Nephron progenitor cell (in vitro differentiated cells): Measurements from ENCODE around the gene NSUN4.

Source experiments
- DNase-seq: peaks from one replicate; pipeline ENCODE4 v3.0.0; 2021
- H3K27ac Mint-ChIP-seq: 2 replicates; pipeline ENCODE4 v1.8.0; 2021; ENCODE audit warnings: mild to moderate bottlenecking, moderate library complexity, mixed read lengths
- H3K27me3 Mint-ChIP-seq: 2 replicates; pipeline ENCODE4 v1.8.0; 2021; ENCODE audit warnings: mild to moderate bottlenecking, low read depth, mixed read lengths; ENCODE audit not compliant: poor library complexity
- H3K36me3 Mint-ChIP-seq: 2 replicates; pipeline ENCODE4 v1.8.0; 2021; ENCODE audit warnings: low read depth, mixed read lengths
- H3K4me1 Mint-ChIP-seq: 2 replicates; pipeline ENCODE4 v1.8.0; 2021; ENCODE audit warnings: mixed read lengths
- H3K4me3 Mint-ChIP-seq: 2 replicates; pipeline ENCODE4 v1.8.0; 2021; ENCODE audit warnings: mild to moderate bottlenecking, moderate library complexity, mixed read lengths
- H3K9me3 Mint-ChIP-seq: 2 replicates; pipeline ENCODE4 v1.8.0; 2021; ENCODE audit warnings: mild to moderate bottlenecking, moderate library complexity, mixed read lengths
- CTCF ChIP-seq: fragments of 200-600 bp; sonication (generic); IDR thresholded peaks from 2 replicates; pipeline ENCODE4 v1.5.0; 2021; ENCODE audit warnings: antibody characterized with exemption

Gene NSUN4

GRCh38 chr1:46396441-46397398 lies 56.1 kb downstream of the NSUN4 start:
- H3K9me3 Mint-ChIP-seq, result peaks cover 27% of the 10 kb centered on the region
- H3K27me3 Mint-ChIP-seq, result peaks cover 84% of the 10 kb centered on the region
- H3K4me1 Mint-ChIP-seq, result peaks cover 58% of the 10 kb centered on the region
- no peak overlapping the region for H3K4me3 Mint-ChIP-seq
- H3K27ac Mint-ChIP-seq, result no peak overlapping the region
- TF ChIP-seq CTCF, result no peak
- peaks cover 16% of the 10 kb centered on the region for H3K36me3 Mint-ChIP-seq
- no peak for DNase-seq

- TF ChIP-seq CTCF, result no peak
- H3K4me3 Mint-ChIP-seq, result no peak overlapping the region
- peaks cover 70% of the 10 kb centered on the region for H3K27me3 Mint-ChIP-seq
Measured at GRCh38 chr1:46399307-46399706, 58.7 kb downstream of the NSUN4 start.

DNA sequence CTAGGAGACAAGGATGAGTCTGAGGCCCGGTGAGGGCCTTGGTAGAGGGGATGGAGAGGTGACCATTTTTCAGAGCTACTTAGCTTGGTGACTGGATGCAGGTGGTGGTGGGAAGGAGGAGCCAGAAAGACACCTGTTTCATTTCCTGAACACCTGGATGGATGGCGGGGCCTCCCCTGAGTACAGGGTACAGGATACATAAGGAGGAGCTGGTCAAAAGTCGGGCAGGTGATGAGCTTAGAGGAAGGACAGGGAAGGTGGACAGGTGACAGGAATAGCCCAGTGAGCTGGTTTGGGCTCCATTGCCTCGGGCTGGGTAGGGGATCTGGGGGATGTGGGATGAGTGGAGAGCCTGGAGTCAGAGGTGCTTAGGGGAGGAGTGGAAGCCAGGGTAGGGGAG lies 59.8 kb downstream of the NSUN4 start:
- TF ChIP-seq CTCF, result no peak
- DNase-seq, result no peak
- Mint-ChIP-seq H3K4me3 (no peak overlapping the region), H3K4me1 (peaks cover 30% of the 10 kb centered on the region), H3K27ac (no peak overlapping the region), H3K9me3 (no peaks in the 10 kb centered on the region), H3K27me3 (peaks cover 59% of the 10 kb centered on the region), H3K36me3 (no peaks in the 10 kb centered on the region)

More at GRCh38 chr1:46399307-46399706, 58.7 kb downstream of the NSUN4 start:
- peaks cover 4% of the 10 kb centered on the region for H3K9me3 Mint-ChIP-seq
- H3K36me3 Mint-ChIP-seq, result no peaks in the 10 kb centered on the region
- DNase-seq, result no peak
- H3K27ac Mint-ChIP-seq, result no peak overlapping the region
- peaks cover 42% of the 10 kb centered on the region for H3K4me1 Mint-ChIP-seq

GRCh38 chr1:46401154-46401913 lies 60.7 kb downstream of the NSUN4 start:
- no peak overlapping the region for H3K4me3 Mint-ChIP-seq
- no peaks in the 10 kb centered on the region for H3K9me3 Mint-ChIP-seq
- no peak for DNase-seq
- H3K4me1 Mint-ChIP-seq, result peaks cover 21% of the 10 kb centered on the region
- H3K27me3 Mint-ChIP-seq, result peaks cover 50% of the 10 kb centered on the region
- no peak for TF ChIP-seq CTCF
- H3K36me3 Mint-ChIP-seq, result no peaks in the 10 kb centered on the region
- no peak overlapping the region for H3K27ac Mint-ChIP-seq

DNA sequence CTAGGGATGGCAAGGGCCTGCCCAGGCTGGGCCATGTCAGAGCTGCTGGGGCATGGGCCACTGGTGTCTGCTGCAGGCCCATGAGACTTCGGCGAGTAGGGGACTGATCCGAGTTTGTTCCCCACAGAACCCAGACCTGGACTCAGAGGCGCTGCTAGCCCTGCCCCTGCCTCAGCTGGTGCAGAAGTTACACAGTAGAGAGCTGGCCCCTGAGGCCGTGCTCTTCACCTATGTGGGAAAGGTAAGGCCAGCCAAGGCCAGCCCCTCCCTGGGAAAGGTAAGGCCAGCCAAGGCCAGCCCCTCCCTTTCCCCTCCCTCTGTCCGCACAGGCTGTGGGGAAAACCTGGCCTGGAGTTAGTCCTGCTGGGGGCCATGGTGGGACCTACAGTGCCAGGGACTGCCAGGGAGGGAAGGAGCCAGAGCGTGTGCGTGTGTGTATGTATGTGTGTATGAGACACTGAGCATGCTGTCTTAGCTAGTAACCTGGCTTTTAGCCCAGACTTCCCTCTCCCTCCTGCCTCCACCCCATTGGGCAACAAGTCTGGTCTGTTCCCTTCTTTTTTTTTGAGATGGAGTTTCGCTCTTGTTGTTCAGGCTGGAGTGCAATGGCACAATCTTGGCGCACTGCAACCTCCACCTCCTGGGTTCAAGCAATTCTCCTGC lies 61.5 kb downstream of the NSUN4 start:
- H3K4me1 Mint-ChIP-seq, result peaks cover 21% of the 10 kb centered on the region
- no peaks in the 10 kb centered on the region for H3K36me3 Mint-ChIP-seq
- TF ChIP-seq CTCF, result no peak
- peaks cover 42% of the 10 kb centered on the region for H3K27me3 Mint-ChIP-seq
- H3K9me3 Mint-ChIP-seq, result no peaks in the 10 kb centered on the region
- H3K27ac Mint-ChIP-seq, result no peak overlapping the region
- DNase-seq, result no peak
- H3K4me3 Mint-ChIP-seq, result no peak overlapping the region
